ENCODE results near the gene TULP4. TPM values are rescaled to one million over a fixed set of nuclear protein-coding genes. Genes with fewer than 3 reads are reported as not detected.

TULP4 gene
- total RNA-seq, 1 donor from 2014 or later = 117 TPM

GRCh38 chr6:158268361-158269147 is 43.7 kb upstream of the TULP4 start:
- Mint-ChIP-seq H3K36me3 (ENCODE audit: low read depth, unreplicated experiment) (peaks cover 27% of the 10 kb centered on the region), H3K27me3 (ENCODE audit: unreplicated experiment) (peaks cover 7% of the 10 kb centered on the region), H3K4me1 (ENCODE audit: unreplicated experiment) (no peaks in the 10 kb centered on the region), H3K27ac (ENCODE audit: unreplicated experiment) (no peak overlapping the region), H3K4me3 (ENCODE audit: unreplicated experiment) (no peak overlapping the region), H3K9me3 (ENCODE audit: unreplicated experiment) (no peaks in the 10 kb centered on the region)
- TF ChIP-seq CTCF (IDR thresholded peaks at IDR 0.05; ENCODE audit: unreplicated experiment) = no peak
- no peak for DNase-seq (ENCODE audit: low spot score)

- no peak for DNase-seq (ENCODE audit: low spot score)
- Mint-ChIP-seq H3K27ac (ENCODE audit: unreplicated experiment) (no peak overlapping the region), H3K27me3 (ENCODE audit: unreplicated experiment) (peaks cover 5% of the 10 kb centered on the region), H3K4me1 (ENCODE audit: unreplicated experiment) (no peaks in the 10 kb centered on the region), H3K36me3 (ENCODE audit: low read depth, unreplicated experiment) (peaks cover 23% of the 10 kb centered on the region), H3K9me3 (ENCODE audit: unreplicated experiment) (no peaks in the 10 kb centered on the region), H3K4me3 (ENCODE audit: unreplicated experiment) (no peak overlapping the region)
- TF ChIP-seq CTCF (IDR thresholded peaks at IDR 0.05; ENCODE audit: unreplicated experiment) = no peak
Measured at GRCh38 chr6:158269657-158270056, 42.6 kb upstream of the TULP4 start.

GRCh38 chr6:158270389-158271127 is 41.7 kb upstream of the TULP4 start:
- no peaks in the 10 kb centered on the region for H3K4me1 Mint-ChIP-seq (ENCODE audit: unreplicated experiment)
- no peaks in the 10 kb centered on the region for H3K9me3 Mint-ChIP-seq (ENCODE audit: unreplicated experiment)
- H3K27ac Mint-ChIP-seq (ENCODE audit: unreplicated experiment) = no peak overlapping the region
- peaks cover 26% of the 10 kb centered on the region for H3K36me3 Mint-ChIP-seq (ENCODE audit: low read depth, unreplicated experiment)
- DNase-seq (ENCODE audit: low spot score) = no peak
- H3K4me3 Mint-ChIP-seq (ENCODE audit: unreplicated experiment) = no peak overlapping the region
- H3K27me3 Mint-ChIP-seq (ENCODE audit: unreplicated experiment) = peaks cover 7% of the 10 kb centered on the region
- TF ChIP-seq CTCF (IDR thresholded peaks at IDR 0.05; ENCODE audit: unreplicated experiment) = no peak

GRCh38 chr6:158272324-158272723 is 39.9 kb upstream of the TULP4 start:
- Mint-ChIP-seq H3K27me3 (ENCODE audit: unreplicated experiment) (peaks cover 7% of the 10 kb centered on the region), H3K4me3 (ENCODE audit: unreplicated experiment) (peak overlapping the region; percentile 49), H3K9me3 (ENCODE audit: unreplicated experiment) (no peaks in the 10 kb centered on the region), H3K36me3 (ENCODE audit: low read depth, unreplicated experiment) (peaks cover 26% of the 10 kb centered on the region), H3K27ac (ENCODE audit: unreplicated experiment) (no peak overlapping the region), H3K4me1 (ENCODE audit: unreplicated experiment) (no peaks in the 10 kb centered on the region)
- no peak for DNase-seq (ENCODE audit: low spot score)
- no peak for TF ChIP-seq CTCF (IDR thresholded peaks at IDR 0.05; ENCODE audit: unreplicated experiment)

- H3K36me3 Mint-ChIP-seq (ENCODE audit: low read depth, unreplicated experiment) = peaks cover 11% of the 10 kb centered on the region
- peaks cover 5% of the 10 kb centered on the region for H3K4me1 Mint-ChIP-seq (ENCODE audit: unreplicated experiment)
- DNase-seq (ENCODE audit: low spot score) = no peak
- peaks cover 3% of the 10 kb centered on the region for H3K27me3 Mint-ChIP-seq (ENCODE audit: unreplicated experiment)
- no peak overlapping the region for H3K27ac Mint-ChIP-seq (ENCODE audit: unreplicated experiment)
- no peak for TF ChIP-seq CTCF (IDR thresholded peaks at IDR 0.05; ENCODE audit: unreplicated experiment)
- H3K4me3 Mint-ChIP-seq (ENCODE audit: unreplicated experiment) = no peak overlapping the region
- H3K9me3 Mint-ChIP-seq (ENCODE audit: unreplicated experiment) = no peaks in the 10 kb centered on the region
Measured at GRCh38 chr6:158278004-158278403, 34.3 kb upstream of the TULP4 start.
